Right lobe of liver (tissue), 6 donors: ENCODE data around the gene NCR3LG1. TPM values are rescaled to one million over a fixed set of nuclear protein-coding genes. Genes with fewer than 3 reads are reported as not detected.

Source experiments
- ATAC-seq, 4 donors: fragments of 200-7000 bp; cut with Tn5 transposase; one replicate each; pipeline ENCODE4 v1.9.1; 2020; ENCODE audit warnings: mild to moderate bottlenecking in 4 of 4, moderate library complexity in 4 of 4
- DNase-seq, 3 donors: peaks; one replicate each; pipeline ENCODE4 v3.0.0-alpha.2; 2020
- H3K27ac ChIP-seq, 3 donors: fragments of 200-600 bp; one replicate each; pipeline ENCODE4 v1.8.0; 2022
- H3K27me3 ChIP-seq, 2 donors: fragments of 200-600 bp; one replicate each; pipeline ENCODE4 v1.8.0; 2022
- H3K36me3 ChIP-seq, 4 donors: fragments of 200-600 bp; sonication (generic) in 1 of 4; one replicate each; pipeline versions ENCODE4 v1.5.1 to v1.8.0; 2017 to 2022; ENCODE audit warnings: control low read depth in 1 of 4
- H3K4me1 ChIP-seq, 4 donors: fragments of 200-600 bp; sonication (generic) in 1 of 4; one replicate each; pipeline versions ENCODE4 v1.5.1 to v1.8.0; 2017 to 2022; ENCODE audit warnings: control low read depth in 1 of 4
- H3K4me3 ChIP-seq, 3 donors: fragments of 200-600 bp; one replicate each; pipeline ENCODE4 v1.8.0; 2022
- H3K9me3 ChIP-seq, 4 donors: fragments of 200-600 bp; sonication (generic) in 1 of 4; one replicate each; pipeline versions ENCODE4 v1.5.1 to v1.8.0; 2017 to 2022; ENCODE audit warnings: control low read depth in 1 of 4
- CTCF ChIP-seq, 4 donors: fragments of 200-600 bp in 3 of 4; fragments of 450-650 bp in 1 of 4; IDR thresholded peaks; one replicate each; pipeline versions ENCODE4 v1.5.1 to v1.8.0; 2016 to 2022; ENCODE audit warnings: antibody characterized with exemption in 4 of 4, mild to moderate bottlenecking in 2 of 4
- POLR2A ChIP-seq: fragments of 450-650 bp; IDR thresholded peaks from one replicate; pipeline ENCODE4 v1.6.1; 2017; ENCODE audit warnings: antibody characterized with exemption, mild to moderate bottlenecking
- WGBS: methylation state at CpG from one replicate; pipeline ENCODE4 v1.1.6; 2018; ENCODE audit warnings: low coverage, low lambda C conversion rate; ENCODE audit not compliant: insufficient coverage; ENCODE audit errors: missing lambda C conversion rate; 5-methylcytosine and 5-hydroxymethylcytosine counted together
- intact Hi-C, 2 donors: fragments of 100-400 bp; cut with DNase I; formaldehyde crosslinking; loops; one replicate each; pipeline versions ENCODE4 v1.11.2 to v1.14.1; 2022
- total RNA-seq, 6 experiments: library from RNA; depleted of rRNA in 2 of 6; stranded (reverse); fragments of >200 nt in 2 of 6; fragmentation: NEBNext Ultra II Directional in 3 of 6; extraction: Animal tissue kit (Norgen Biotek cat#: 25700) in 3 of 6; gene quantifications; one replicate each; pipeline versions ENCODE4 v1.1.0 to v1.2.4, GENCODE V29; 2016 to 2023
- donor health status: DM: no; HTN: yes; CAD: no.
- donor health status: DM: no; HTN: no; CAD: no.
- donor health status: DM: no; HTN: no; CAD: no.
- donor health status: DM: no; HTN: yes; CAD: no.
- donor health status: DM: no; HTN: yes; CAD: no.

The NCR3LG1 gene
- total RNA-seq, 6 experiments from 2014 or later, result 0.15 to 3.2 (median 1.0) TPM

DNA sequence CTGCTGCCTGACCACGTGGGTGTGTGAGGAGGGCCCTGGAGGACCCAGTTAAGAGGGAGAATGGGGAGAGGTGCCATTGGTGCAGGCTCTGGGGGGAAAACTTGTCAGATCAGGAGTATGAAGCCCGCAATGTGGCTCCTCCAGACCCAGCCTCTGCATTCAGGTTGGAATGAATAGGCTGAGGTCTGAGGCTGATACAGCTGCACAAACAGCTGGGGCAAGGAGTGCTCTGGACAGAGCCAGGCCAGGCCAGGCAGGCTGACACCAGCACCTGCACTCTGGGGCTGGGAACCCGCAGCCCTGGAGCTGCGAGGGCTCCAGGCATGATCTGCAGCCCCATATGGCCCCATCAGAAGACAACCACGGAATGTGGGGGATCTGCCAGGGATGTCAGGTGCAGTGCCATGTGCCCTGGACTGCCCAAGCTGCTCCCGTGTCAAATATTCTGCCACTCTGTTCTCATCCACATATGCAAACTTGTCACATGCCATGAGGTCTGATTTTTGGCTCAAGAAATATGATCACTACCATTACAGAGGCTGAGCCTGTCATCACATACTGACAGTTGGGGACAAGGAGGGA lies 64.0 kb downstream of the NCR3LG1 start:
- WGBS, result 71% methylated on average over 1 of the region's 6 CpGs
- DNase-seq (peak in 1 of 3 donors; percentile 37), ATAC-seq (no peak)
- Histone ChIP-seq H3K4me1 (peaks cover 0 to 18% (median 0%) of the 10 kb centered on the region in 4 donors), H3K4me3 (no peak overlapping the region), H3K36me3 (no peaks in the 10 kb centered on the region), H3K9me3 (no peaks in the 10 kb centered on the region), H3K27me3 (no peaks in the 10 kb centered on the region), H3K27ac (no peak overlapping the region)
- TF ChIP-seq CTCF (IDR thresholded peaks at IDR 0.05), result no peak
- TF ChIP-seq POLR2A, result no peak
- intact Hi-C loops, result no loop called here

DNA sequence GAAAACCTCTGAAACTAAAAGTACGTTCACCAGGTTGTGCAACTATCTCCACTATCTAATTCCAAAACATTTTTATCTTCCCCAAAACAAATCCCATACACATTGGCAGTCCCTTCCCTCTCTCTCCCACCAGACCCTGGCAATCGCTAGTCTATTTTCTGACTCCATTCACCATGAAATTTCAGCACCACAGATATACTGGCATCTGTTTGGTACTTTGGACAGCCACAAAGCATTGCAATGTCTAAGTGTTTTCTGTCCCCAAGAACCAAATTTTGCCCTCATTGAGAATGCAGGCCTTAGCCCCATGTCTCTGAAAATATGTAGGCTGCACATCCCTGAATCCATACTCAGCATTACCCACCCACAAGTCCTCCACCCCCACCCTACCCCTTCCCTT lies 64.9 kb downstream of the NCR3LG1 start:
- TF ChIP-seq CTCF (IDR thresholded peaks at IDR 0.05), result no peak
- TF ChIP-seq POLR2A, result no peak
- Histone ChIP-seq H3K27ac (no peak overlapping the region), H3K4me1 (peaks cover 0 to 18% (median 0%) of the 10 kb centered on the region in 4 donors), H3K36me3 (no peaks in the 10 kb centered on the region), H3K27me3 (no peaks in the 10 kb centered on the region), H3K9me3 (no peaks in the 10 kb centered on the region), H3K4me3 (no peak overlapping the region)
- DNase-seq (no peak), ATAC-seq (no peak)
- 58% methylated on average over 2 of the region's 2 CpGs for WGBS
- intact Hi-C loops, result no loop called here

DNA sequence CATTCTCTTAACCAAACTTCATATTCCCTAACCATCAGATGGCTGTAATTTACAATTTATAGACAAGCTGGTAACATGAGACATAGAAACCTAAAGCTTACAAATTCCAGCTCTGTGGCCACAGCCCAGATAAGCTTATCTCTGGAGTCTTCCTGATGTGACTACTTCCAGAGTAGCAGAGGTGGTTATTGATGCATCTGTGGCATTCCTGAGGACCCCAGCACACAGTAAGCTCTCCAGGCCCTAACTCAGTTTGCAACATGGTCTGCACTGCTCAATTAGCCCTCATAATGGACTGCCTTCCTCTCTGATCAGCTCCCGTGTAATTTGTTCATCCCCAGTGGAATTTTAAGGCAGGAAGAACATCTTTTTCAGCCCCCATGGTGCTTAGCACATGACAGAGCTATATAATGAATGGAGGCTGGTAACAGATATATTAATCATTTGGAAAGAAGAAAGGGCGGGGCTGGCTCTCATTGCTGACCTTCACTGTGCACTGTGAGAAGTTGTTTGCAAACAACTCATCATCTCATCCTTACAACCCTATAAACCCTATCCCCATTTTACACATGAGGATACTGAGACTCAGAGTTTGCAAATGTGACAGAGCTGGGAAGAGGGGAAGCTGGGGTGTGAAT lies 67.0 kb downstream of the NCR3LG1 start:
- H3K4me3 ChIP-seq, result no peak overlapping the region
- TF ChIP-seq POLR2A, result no peak
- no peak for TF ChIP-seq CTCF (IDR thresholded peaks at IDR 0.05)
- H3K4me1 ChIP-seq, result peaks cover 0 to 7% (median 0%) of the 10 kb centered on the region in 4 donors
- no peaks in the 10 kb centered on the region for H3K9me3 ChIP-seq
- H3K36me3 ChIP-seq, result no peaks in the 10 kb centered on the region
- intact Hi-C loops, result no loop called here
- no peak for DNase-seq
- H3K27ac ChIP-seq, result no peak overlapping the region
- ATAC-seq, result no peak
- WGBS, result 85% methylated on average over 1 of the region's 2 CpGs
- H3K27me3 ChIP-seq, result no peaks in the 10 kb centered on the region

- WGBS, result 52% methylated on average over 2 of the region's 4 CpGs
Observed at GRCh38 chr11:17421781-17422180, 70.2 kb downstream of the NCR3LG1 start.

More at GRCh38 chr11:17421781-17422180, 70.2 kb downstream of the NCR3LG1 start:
- no peaks in the 10 kb centered on the region for H3K36me3 ChIP-seq
- no peak for ATAC-seq
- H3K4me1 ChIP-seq, result no peaks in the 10 kb centered on the region
- no peak overlapping the region for H3K4me3 ChIP-seq
- no peaks in the 10 kb centered on the region for H3K9me3 ChIP-seq
- H3K27me3 ChIP-seq, result no peaks in the 10 kb centered on the region
- no peak for TF ChIP-seq CTCF (IDR thresholded peaks at IDR 0.05)
- H3K27ac ChIP-seq, result no peak overlapping the region
- intact Hi-C loops, result no loop called here
- no peak for DNase-seq
